ENCODE measurements around the gene CTDSPL.

Gene CTDSPL

GRCh38 chr3:37913522-37913921, 51.8 kb downstream of the CTDSPL start:
- Mint-ChIP-seq H3K4me1 (peaks cover 3% of the 10 kb centered on the region), H3K27me3 (no peaks in the 10 kb centered on the region), H3K9me3 (peaks cover 9% of the 10 kb centered on the region), H3K36me3 (peaks cover 4% of the 10 kb centered on the region), H3K27ac (no peak overlapping the region), H3K4me3 (no peak overlapping the region)

GRCh38 chr3:37916685-37917084, 55.0 kb downstream of the CTDSPL start:
- Mint-ChIP-seq H3K4me3 (no peak overlapping the region), H3K4me1 (no peaks in the 10 kb centered on the region), H3K27ac (no peak overlapping the region), H3K9me3 (peaks cover 9% of the 10 kb centered on the region), H3K36me3 (peaks cover 4% of the 10 kb centered on the region), H3K27me3 (no peaks in the 10 kb centered on the region)

GRCh38 chr3:37918627-37919026, 56.9 kb downstream of the CTDSPL start:
- Mint-ChIP-seq H3K4me1 (no peaks in the 10 kb centered on the region), H3K4me3 (no peak overlapping the region), H3K27me3 (no peaks in the 10 kb centered on the region), H3K9me3 (peaks cover 9% of the 10 kb centered on the region), H3K27ac (no peak overlapping the region), H3K36me3 (peaks cover 4% of the 10 kb centered on the region)

- Mint-ChIP-seq H3K27ac (no peak overlapping the region), H3K9me3 (peaks cover 4% of the 10 kb centered on the region), H3K4me1 (no peaks in the 10 kb centered on the region), H3K36me3 (no peaks in the 10 kb centered on the region), H3K4me3 (no peak overlapping the region), H3K27me3 (no peaks in the 10 kb centered on the region)
These were observed 58.5 kb downstream of the CTDSPL start for GRCh38 chr3:37920156-37920699.

- Mint-ChIP-seq H3K4me1 (no peaks in the 10 kb centered on the region), H3K4me3 (no peak overlapping the region), H3K27me3 (no peaks in the 10 kb centered on the region), H3K9me3 (no peaks in the 10 kb centered on the region), H3K27ac (no peak overlapping the region), H3K36me3 (no peaks in the 10 kb centered on the region)
These were observed 59.3 kb downstream of the CTDSPL start for GRCh38 chr3:37921025-37921424.

GRCh38 chr3:37922721-37923568, 61.3 kb downstream of the CTDSPL start:
- Mint-ChIP-seq H3K4me1 (no peaks in the 10 kb centered on the region), H3K4me3 (no peak overlapping the region), H3K36me3 (no peaks in the 10 kb centered on the region), H3K9me3 (no peaks in the 10 kb centered on the region), H3K27me3 (no peaks in the 10 kb centered on the region), H3K27ac (no peak overlapping the region)

GRCh38 chr3:37923569-37924040, 61.9 kb downstream of the CTDSPL start:
- Mint-ChIP-seq H3K4me1 (no peaks in the 10 kb centered on the region), H3K4me3 (no peak overlapping the region), H3K9me3 (no peaks in the 10 kb centered on the region), H3K27me3 (no peaks in the 10 kb centered on the region), H3K36me3 (no peaks in the 10 kb centered on the region), H3K27ac (no peak overlapping the region)

GRCh38 chr3:37924453-37924852, 62.8 kb downstream of the CTDSPL start:
- Mint-ChIP-seq H3K4me3 (no peak overlapping the region), H3K36me3 (peaks cover 1% of the 10 kb centered on the region), H3K4me1 (no peaks in the 10 kb centered on the region), H3K27ac (no peak overlapping the region), H3K27me3 (no peaks in the 10 kb centered on the region), H3K9me3 (peaks cover 5% of the 10 kb centered on the region)

GRCh38 chr3:37925157-37925556, 63.5 kb downstream of the CTDSPL start:
- Mint-ChIP-seq H3K27ac (no peak overlapping the region), H3K36me3 (peaks cover 1% of the 10 kb centered on the region), H3K9me3 (peaks cover 6% of the 10 kb centered on the region), H3K27me3 (no peaks in the 10 kb centered on the region), H3K4me1 (no peaks in the 10 kb centered on the region), H3K4me3 (no peak overlapping the region)

GRCh38 chr3:37926611-37927010, 64.9 kb downstream of the CTDSPL start:
- H3K9me3 Mint-ChIP-seq, result peaks cover 6% of the 10 kb centered on the region
- no peak overlapping the region for H3K4me3 Mint-ChIP-seq
- no peaks in the 10 kb centered on the region for H3K4me1 Mint-ChIP-seq
- peaks cover 1% of the 10 kb centered on the region for H3K36me3 Mint-ChIP-seq
- H3K27ac Mint-ChIP-seq, result no peak overlapping the region
- no peaks in the 10 kb centered on the region for H3K27me3 Mint-ChIP-seq

GRCh38 chr3:37930495-37930894, 68.8 kb downstream of the CTDSPL start:
- H3K4me3 Mint-ChIP-seq, result no peak overlapping the region
- H3K27me3 Mint-ChIP-seq, result peaks cover 2% of the 10 kb centered on the region
- no peak overlapping the region for H3K27ac Mint-ChIP-seq
- peaks cover 1% of the 10 kb centered on the region for H3K36me3 Mint-ChIP-seq
- peaks cover 6% of the 10 kb centered on the region for H3K9me3 Mint-ChIP-seq
- H3K4me1 Mint-ChIP-seq, result no peaks in the 10 kb centered on the region

GRCh38 chr3:37932505-37932904, 70.8 kb downstream of the CTDSPL start:
- peaks cover 3% of the 10 kb centered on the region for H3K27me3 Mint-ChIP-seq
- peaks cover 6% of the 10 kb centered on the region for H3K9me3 Mint-ChIP-seq
- H3K36me3 Mint-ChIP-seq, result peaks cover 1% of the 10 kb centered on the region
- no peak overlapping the region for H3K27ac Mint-ChIP-seq
- no peak overlapping the region for H3K4me3 Mint-ChIP-seq
- no peaks in the 10 kb centered on the region for H3K4me1 Mint-ChIP-seq

- no peak overlapping the region for H3K27ac Mint-ChIP-seq
- H3K36me3 Mint-ChIP-seq, result no peaks in the 10 kb centered on the region
- no peaks in the 10 kb centered on the region for H3K9me3 Mint-ChIP-seq
- no peaks in the 10 kb centered on the region for H3K4me1 Mint-ChIP-seq
- H3K27me3 Mint-ChIP-seq, result peaks cover 3% of the 10 kb centered on the region
- no peak overlapping the region for H3K4me3 Mint-ChIP-seq
These were observed 73.1 kb downstream of the CTDSPL start for GRCh38 chr3:37934631-37935289.

- H3K27me3 Mint-ChIP-seq, result peaks cover 3% of the 10 kb centered on the region
- H3K4me3 Mint-ChIP-seq, result no peak overlapping the region
- no peak overlapping the region for H3K27ac Mint-ChIP-seq
- no peaks in the 10 kb centered on the region for H3K36me3 Mint-ChIP-seq
- H3K4me1 Mint-ChIP-seq, result no peaks in the 10 kb centered on the region
- H3K9me3 Mint-ChIP-seq, result no peaks in the 10 kb centered on the region
These were observed 73.6 kb downstream of the CTDSPL start for GRCh38 chr3:37935290-37935668.

- Mint-ChIP-seq H3K4me1 (no peaks in the 10 kb centered on the region), H3K9me3 (no peaks in the 10 kb centered on the region), H3K36me3 (no peaks in the 10 kb centered on the region), H3K27me3 (peaks cover 3% of the 10 kb centered on the region), H3K4me3 (no peak overlapping the region), H3K27ac (no peak overlapping the region)
These were observed 74.3 kb downstream of the CTDSPL start for GRCh38 chr3:37935756-37936666.
